Stimulated activated CD4-positive, alpha-beta T cell treated with anti-CD3 and anti-CD28 coated beads, Interleukin-1b, Interleukin-23, amount 100 ng/mL, for 48 hours (primary cell): ENCODE results near the gene COMTD1.
"Not testable (repeated sequence)": the region's sequence is repeated elsewhere in the genome, so short reads cannot be mapped to it uniquely, and the experiment has no call there.

Experiments
- DNase-seq: peaks from one replicate; pipeline ENCODE4 v3.0.0-alpha.2; 2020

The COMTD1 gene

GRCh38 chr10:75244487-75245353 is 9.0 kb upstream of the COMTD1 start:
- no peak for DNase-seq

- no peak for DNase-seq
Observed at GRCh38 chr10:75243426-75243825, 7.7 kb upstream of the COMTD1 start.

GRCh38 chr10:75240329-75241076 is 4.7 kb upstream of the COMTD1 start:
- no peak for DNase-seq

GRCh38 chr10:75239096-75239790 is 3.5 kb upstream of the COMTD1 start:
- no peak for DNase-seq

- no peak for DNase-seq
Observed at GRCh38 chr10:75238182-75239095, 2.7 kb upstream of the COMTD1 start.

- no peak for DNase-seq
Observed at GRCh38 chr10:75236178-75236825, 545 bp upstream of the COMTD1 start.

GRCh38 chr10:75234683-75235374 is 928 bp downstream of the COMTD1 start:
- DNase-seq, result peak; percentile 13

- DNase-seq, result peak; percentile 98
Observed at GRCh38 chr10:75234017-75234682, 1.6 kb downstream of the COMTD1 start.

- DNase-seq, result peak; percentile 19
Observed at GRCh38 chr10:75233444-75234016, 2.2 kb downstream of the COMTD1 start.

- no peak for DNase-seq
Observed at GRCh38 chr10:75231672-75232581, 3.8 kb downstream of the COMTD1 start.

- peak; percentile 95 for DNase-seq
Observed at GRCh38 chr10:75230600-75231038, 5.1 kb downstream of the COMTD1 start.

- no peak for DNase-seq
Observed at GRCh38 chr10:75229971-75230370, 5.8 kb downstream of the COMTD1 start.

GRCh38 chr10:75228834-75229233 is 6.9 kb downstream of the COMTD1 start:
- no peak for DNase-seq

GRCh38 chr10:75228278-75228677 is 7.5 kb downstream of the COMTD1 start:
- DNase-seq, result no peak

GRCh38 chr10:75226656-75227055 is 9.1 kb downstream of the COMTD1 start:
- no peak for DNase-seq

GRCh38 chr10:75226095-75226494 is 9.7 kb downstream of the COMTD1 start:
- no peak for DNase-seq

- DNase-seq, result no peak
Observed at GRCh38 chr10:75223507-75223906, 12.2 kb downstream of the COMTD1 start.

- not testable (repeated sequence) for DNase-seq
Observed at GRCh38 chr10:75221492-75221891, 14.3 kb downstream of the COMTD1 start.

- DNase-seq, result no peak
Observed at GRCh38 chr10:75220274-75220673, 15.5 kb downstream of the COMTD1 start.
